GM12801 (cell line): ENCODE data around the gene POLG2.

Experiments used
- TF ChIP-seq, protein P1 (sequence below): IDR thresholded peaks from one replicate; pipeline ENCODE4 v1.5.1; 2011; ENCODE audit warnings: control low read depth; ENCODE audit not compliant: insufficient read length; ENCODE audit errors: extremely low read depth

Gene POLG2

GRCh38 chr17:64500862-64501765 lies 4.3 kb upstream of the POLG2 start:
- TF ChIP-seq, protein P1, sequence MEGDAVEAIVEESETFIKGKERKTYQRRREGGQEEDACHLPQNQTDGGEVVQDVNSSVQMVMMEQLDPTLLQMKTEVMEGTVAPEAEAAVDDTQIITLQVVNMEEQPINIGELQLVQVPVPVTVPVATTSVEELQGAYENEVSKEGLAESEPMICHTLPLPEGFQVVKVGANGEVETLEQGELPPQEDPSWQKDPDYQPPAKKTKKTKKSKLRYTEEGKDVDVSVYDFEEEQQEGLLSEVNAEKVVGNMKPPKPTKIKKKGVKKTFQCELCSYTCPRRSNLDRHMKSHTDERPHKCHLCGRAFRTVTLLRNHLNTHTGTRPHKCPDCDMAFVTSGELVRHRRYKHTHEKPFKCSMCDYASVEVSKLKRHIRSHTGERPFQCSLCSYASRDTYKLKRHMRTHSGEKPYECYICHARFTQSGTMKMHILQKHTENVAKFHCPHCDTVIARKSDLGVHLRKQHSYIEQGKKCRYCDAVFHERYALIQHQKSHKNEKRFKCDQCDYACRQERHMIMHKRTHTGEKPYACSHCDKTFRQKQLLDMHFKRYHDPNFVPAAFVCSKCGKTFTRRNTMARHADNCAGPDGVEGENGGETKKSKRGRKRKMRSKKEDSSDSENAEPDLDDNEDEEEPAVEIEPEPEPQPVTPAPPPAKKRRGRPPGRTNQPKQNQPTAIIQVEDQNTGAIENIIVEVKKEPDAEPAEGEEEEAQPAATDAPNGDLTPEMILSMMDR = no peak

GRCh38 chr17:64500487-64500859 lies 3.6 kb upstream of the POLG2 start:
- TF ChIP-seq, protein P1 = no peak

DNA sequence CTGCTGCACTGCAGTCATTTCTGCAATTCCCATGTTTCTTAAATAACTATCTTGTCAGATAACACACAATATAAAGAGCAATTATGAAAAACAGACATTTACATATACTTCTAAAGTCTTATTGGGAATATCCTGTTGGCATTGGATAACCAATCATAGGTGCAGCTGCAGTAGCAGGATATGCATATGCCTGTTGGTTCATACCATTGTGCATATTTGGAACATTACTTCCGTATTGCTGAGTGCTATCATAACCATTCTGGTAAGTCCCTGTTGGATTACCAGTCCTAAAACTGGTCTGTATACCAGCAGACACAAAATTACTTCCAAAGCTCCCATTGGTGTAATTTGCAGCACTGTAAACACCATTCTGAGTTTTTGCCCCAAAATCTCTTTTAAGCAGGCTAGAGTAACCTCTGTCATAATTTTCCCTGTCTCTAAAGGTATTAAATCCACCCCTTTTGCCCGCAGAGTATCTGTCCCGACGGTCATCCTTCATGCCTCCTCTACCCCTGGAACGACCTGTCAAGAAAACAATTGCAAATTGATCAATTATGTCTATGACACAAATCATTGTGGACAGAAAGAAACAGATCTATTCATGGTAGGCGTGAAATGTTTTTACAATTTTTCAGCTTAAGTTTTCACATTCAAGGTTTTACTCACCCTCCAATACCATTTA lies 3.1 kb upstream of the POLG2 start:
- TF ChIP-seq, protein P1 = no peak

GRCh38 chr17:64498308-64499203 lies 1.7 kb upstream of the POLG2 start:
- TF ChIP-seq, protein P1 = no peak

- TF ChIP-seq, protein P1 = no peak
These were observed 746 bp upstream of the POLG2 start for GRCh38 chr17:64497565-64498035.

DNA sequence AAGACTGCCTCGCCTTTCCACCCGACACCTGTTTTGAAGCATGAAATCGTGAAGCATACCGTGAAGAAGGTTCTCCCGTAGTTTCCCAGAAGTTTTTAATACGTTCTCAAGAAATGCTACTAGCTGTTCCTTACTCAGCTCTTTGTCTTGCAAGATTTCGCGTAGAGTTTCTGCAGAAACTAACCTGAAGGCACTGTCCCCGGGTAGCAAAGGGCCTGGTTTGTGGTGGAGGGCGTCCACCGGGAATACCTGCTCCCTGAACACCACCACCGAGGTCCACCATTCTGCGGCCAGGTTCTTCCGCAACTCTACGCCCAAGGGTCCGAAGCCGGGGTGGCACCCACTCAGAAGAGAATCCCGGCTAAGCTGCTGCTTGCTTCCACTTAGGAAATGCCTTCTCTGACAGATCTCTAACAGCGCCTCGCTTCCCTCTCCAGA lies 487 bp downstream of the POLG2 start:
- TF ChIP-seq, protein P1 = no peak
